Activated CD8-positive, alpha-beta memory T cell treated with anti-CD3 and anti-CD28 coated beads, Interleukin-2, amount 50 U/mL, for 24 hours (primary cell): ENCODE data around the gene SPINK1.
"Not testable (repeated sequence)": the region's sequence is repeated elsewhere in the genome, so short reads cannot be mapped to it uniquely, and the experiment has no call there.

Experiments used
- DNase-seq: peaks from one replicate; pipeline ENCODE4 v3.0.0-alpha.2; 2020; ENCODE audit errors: extremely low read depth

Gene SPINK1

GRCh38 chr5:147831465-147831864 lies at the start of gene SPINK1:
SPINK1 (minus strand) TSS chr5:147831671; CDS start chr5:147831577, 94 bp downstream.
- DNase-seq = no peak

- DNase-seq = no peak
These were observed 49.0 kb upstream of the SPINK1 start for GRCh38 chr5:147880487-147880886.

GRCh38 chr5:147879784-147880183 lies 48.3 kb upstream of the SPINK1 start:
- DNase-seq = no peak

GRCh38 chr5:147878066-147878759 lies 46.7 kb upstream of the SPINK1 start, which contains the start of gene SCGB3A2:
SCGB3A2 (plus strand) TSS chr5:147878711; CDS start chr5:147878804, 93 bp downstream.
- no peak for DNase-seq

- DNase-seq = no peak
These were observed 45.2 kb upstream of the SPINK1 start for GRCh38 chr5:147876626-147877025.

GRCh38 chr5:147876141-147876540 lies 44.7 kb upstream of the SPINK1 start:
- no peak for DNase-seq

GRCh38 chr5:147874910-147875367 lies 43.5 kb upstream of the SPINK1 start:
- DNase-seq = no peak

GRCh38 chr5:147874118-147874875 lies 42.8 kb upstream of the SPINK1 start:
- not testable (repeated sequence) for DNase-seq

GRCh38 chr5:147872744-147873435 lies 41.4 kb upstream of the SPINK1 start:
- not testable (repeated sequence) for DNase-seq

GRCh38 chr5:147871980-147872549 lies 40.6 kb upstream of the SPINK1 start:
- DNase-seq = not testable (repeated sequence)

GRCh38 chr5:147869892-147870291 lies 38.4 kb upstream of the SPINK1 start:
- not testable (repeated sequence) for DNase-seq

GRCh38 chr5:147869112-147869511 lies 37.6 kb upstream of the SPINK1 start:
- DNase-seq = no peak

GRCh38 chr5:147863454-147864158 lies 32.1 kb upstream of the SPINK1 start:
- DNase-seq = no peak

GRCh38 chr5:147860641-147861025 lies 29.2 kb upstream of the SPINK1 start:
- DNase-seq = no peak

- no peak for DNase-seq
These were observed 28.6 kb upstream of the SPINK1 start for GRCh38 chr5:147859962-147860640.

- DNase-seq = no peak
These were observed 27.1 kb upstream of the SPINK1 start for GRCh38 chr5:147858565-147858964.

- no peak for DNase-seq
These were observed 26.0 kb upstream of the SPINK1 start for GRCh38 chr5:147857302-147858129.

- DNase-seq = no peak
These were observed 25.3 kb upstream of the SPINK1 start for GRCh38 chr5:147856801-147857200.

GRCh38 chr5:147855774-147856069 lies 24.3 kb upstream of the SPINK1 start:
- no peak for DNase-seq
